CD14-positive monocyte (primary cell): ENCODE results near the gene DENND1A. TPM values are rescaled to one million over a fixed set of nuclear protein-coding genes. Genes with fewer than 3 reads are reported as not detected.

Source experiments
- DNase-seq, 3 donors: peaks; one replicate each; pipeline ENCODE4 v3.0.0-alpha.2; 2011 to 2022
- H2AFZ ChIP-seq: 2 replicates; pipeline ENCODE4 v1.6.0; 2012; ENCODE audit warnings: mild to moderate bottlenecking, low read depth, low read length, inconsistent platforms; ENCODE audit not compliant: insufficient read depth, poor library complexity, severe bottlenecking
- H3K27ac ChIP-seq, 2 donors: 1 replicate in 1 of 2; 2 replicates in 1 of 2; pipeline ENCODE4 v1.5.1; 2012 to 2013; ENCODE audit warnings: low read length in 2 of 2, control low read depth in 1 of 2, inconsistent platforms in 1 of 2, low read depth in 1 of 2, mild to moderate bottlenecking in 1 of 2
- H3K27me3 ChIP-seq, 2 donors: one replicate each; pipeline versions ENCODE4 v1.6.0 to v1.6.1; 2011 to 2013; ENCODE audit warnings: low read length in 2 of 2; ENCODE audit not compliant: control insufficient read depth in 2 of 2, insufficient read depth in 2 of 2
- H3K36me3 ChIP-seq, 2 donors: replicated peaks in 1 of 2; 1 replicate in 1 of 2; 2 replicates in 1 of 2; pipeline versions ENCODE4 v1.5.1 to v1.6.1; 2012 to 2013; ENCODE audit warnings: low read length in 2 of 2, control low read depth in 1 of 2, inconsistent platforms in 1 of 2, mild to moderate bottlenecking in 1 of 2; ENCODE audit not compliant: insufficient read depth in 2 of 2, control insufficient read depth in 1 of 2
- H3K4me1 ChIP-seq, 2 donors: 1 replicate in 1 of 2; 2 replicates in 1 of 2; pipeline versions ENCODE4 v1.5.1 to v1.6.1; 2012 to 2013; ENCODE audit warnings: low read length in 2 of 2, control low read depth in 1 of 2, inconsistent platforms in 1 of 2, mild to moderate bottlenecking in 1 of 2, moderate library complexity in 1 of 2; ENCODE audit not compliant: insufficient read depth in 2 of 2, control insufficient read depth in 1 of 2
- H3K4me2 ChIP-seq: replicated peaks from 2 replicates; pipeline ENCODE3; 2012; ENCODE audit warnings: low read length, moderate library complexity, mild to moderate bottlenecking; ENCODE audit not compliant: poor library complexity, severe bottlenecking; ENCODE audit errors: extremely low read depth
- H3K4me3 ChIP-seq, 3 experiments: fragments of 200-600 bp in 1 of 3; sonication (generic) in 1 of 3; replicated peaks in 1 of 3; 1 replicate in 2 of 3; 2 replicates in 1 of 3; pipeline ENCODE4 v1.5.1; 2011 to 2013; ENCODE audit warnings: low read length in 3 of 3, mild to moderate bottlenecking in 3 of 3, control low read depth in 2 of 3, low read depth in 2 of 3, inconsistent platforms in 1 of 3, moderate library complexity in 1 of 3
- H3K79me2 ChIP-seq: 2 replicates; pipeline ENCODE4 v1.6.0; 2012; ENCODE audit warnings: mild to moderate bottlenecking, control low read depth, inconsistent platforms, low read length, moderate library complexity; ENCODE audit not compliant: insufficient read depth
- H3K9ac ChIP-seq: 2 replicates; pipeline ENCODE4 v1.6.0; 2017; ENCODE audit warnings: low read length, mild to moderate bottlenecking; ENCODE audit not compliant: insufficient read depth, poor library complexity, severe bottlenecking
- H3K9me3 ChIP-seq, 2 donors: replicated peaks in 1 of 2; 1 replicate in 1 of 2; 2 replicates in 1 of 2; pipeline versions ENCODE4 v1.5.1 to v1.6.1; 2012 to 2013; ENCODE audit warnings: low read length in 2 of 2, control low read depth in 1 of 2; ENCODE audit not compliant: control insufficient read depth in 1 of 2, insufficient read depth in 1 of 2
- H4K20me1 ChIP-seq: 2 replicates; pipeline ENCODE4 v1.6.0; 2012; ENCODE audit warnings: mild to moderate bottlenecking, low read length, control low read depth, moderate library complexity; ENCODE audit not compliant: insufficient read depth
- H3K27ac Mint-ChIP-seq, 7 donors: one replicate each; pipeline ENCODE4 v1.8.0; 2020; ENCODE audit warnings: mild to moderate bottlenecking in 7 of 7, mixed read lengths in 7 of 7, moderate library complexity in 6 of 7, inconsistent platforms in 2 of 7
- H3K27me3 Mint-ChIP-seq, 3 donors: one replicate each; pipeline ENCODE4 v1.8.0; 2021 to 2022; ENCODE audit warnings: low read depth in 3 of 3, mild to moderate bottlenecking in 3 of 3, mixed read lengths in 3 of 3, moderate library complexity in 3 of 3, inconsistent platforms in 1 of 3
- H3K36me3 Mint-ChIP-seq, 2 donors: one replicate each; pipeline ENCODE4 v1.8.0; 2020; ENCODE audit warnings: mixed read lengths in 2 of 2, inconsistent platforms in 1 of 2, mild to moderate bottlenecking in 1 of 2
- H3K4me1 Mint-ChIP-seq: one replicate; pipeline ENCODE4 v1.8.0; 2020; ENCODE audit warnings: mild to moderate bottlenecking, mixed read lengths
- H3K4me3 Mint-ChIP-seq, 2 donors: one replicate each; pipeline ENCODE4 v1.8.0; 2020; ENCODE audit warnings: mild to moderate bottlenecking in 2 of 2, mixed read lengths in 2 of 2, moderate library complexity in 1 of 2
- H3K9me3 Mint-ChIP-seq, 7 donors: one replicate each; pipeline ENCODE4 v1.8.0; 2020 to 2022; ENCODE audit warnings: mixed read lengths in 7 of 7, mild to moderate bottlenecking in 6 of 7, moderate library complexity in 6 of 7, inconsistent platforms in 2 of 7
- CTCF ChIP-seq: fragments of 200-600 bp; IDR thresholded peaks from one replicate; pipeline ENCODE4 v1.8.0; 2022; ENCODE audit warnings: antibody characterized with exemption, mild to moderate bottlenecking
- WGBS: methylation state at CpG from one replicate; pipeline ENCODE4 v1.1.5; 2013; ENCODE audit warnings: missing lambda C conversion rate; ENCODE audit not compliant: insufficient coverage; 5-methylcytosine and 5-hydroxymethylcytosine counted together
- intact Hi-C, 2 donors: fragments of 100-400 bp; cut with micrococcal nuclease; formaldehyde crosslinking; loops; one replicate each; pipeline versions ENCODE4 v1.15.0 to v1.15.1; 2023
- polyA plus RNA-seq, 3 donors: library from polyadenylated mRNA; depleted of rRNA in 1 of 3; unstranded in 2 of 3; stranded (reverse) in 1 of 3; fragments of 300-500 nt in 2 of 3; fragments of >200 nt in 1 of 3; fragmentation: Illumina TruSeq in 2 of 3; gene quantifications; 1 replicate in 2 of 3; 2 replicates in 1 of 3; pipeline ENCODE4 v1.2.3, GENCODE V29; 2012 to 2021

The DENND1A gene
- polyA plus RNA-seq, 3 donors: 24.8 to 73.0 (median 29.4) TPM

- intact Hi-C loops: no loop called here
- H3K36me3 ChIP-seq: no peaks in the 10 kb centered on the region
- 82% methylated on average over 8 of the region's 9 CpGs for WGBS
Observed at GRCh38 chr9:123973590-123974223, 43.8 kb upstream of the DENND1A start.

GRCh38 chr9:123972618-123973017 is 42.7 kb upstream of the DENND1A start:
- Histone ChIP-seq H4K20me1 (no peaks in the 10 kb centered on the region), H3K4me2 (no peak overlapping the region), H3K9me3 (peaks cover 9 to 12% of the 10 kb centered on the region in 2 donors), H3K36me3 (no peaks in the 10 kb centered on the region), H3K4me1 (no peaks in the 10 kb centered on the region), H3K27ac (no peak overlapping the region), H3K27me3 (peaks cover 0 to 2% of the 10 kb centered on the region in 2 donors), H3K4me3 (no peak overlapping the region), H2AFZ (no peak overlapping the region), H3K9ac (no peak overlapping the region), H3K79me2 (no peaks in the 10 kb centered on the region)
- no peaks in the 10 kb centered on the region for H3K4me1 Mint-ChIP-seq
- peaks cover 4 to 8% (median 7%) of the 10 kb centered on the region in 3 donors for H3K27me3 Mint-ChIP-seq
- DNase-seq: no peak
- H3K36me3 Mint-ChIP-seq: no peaks in the 10 kb centered on the region
- intact Hi-C loops: no loop called here
- H3K4me3 Mint-ChIP-seq: no peak overlapping the region
- no peak overlapping the region for H3K27ac Mint-ChIP-seq
- peaks cover 0 to 3% (median 0%) of the 10 kb centered on the region in 7 donors for H3K9me3 Mint-ChIP-seq
- 97% methylated on average over 8 of the region's 8 CpGs for WGBS
- no peak for TF ChIP-seq CTCF

More at GRCh38 chr9:123973590-123974223, 43.8 kb upstream of the DENND1A start:
- H3K9me3 ChIP-seq: peaks cover 9 to 12% of the 10 kb centered on the region in 2 donors
- no peak overlapping the region for H3K27ac ChIP-seq
- H3K36me3 Mint-ChIP-seq: no peaks in the 10 kb centered on the region
- no peak for TF ChIP-seq CTCF
- no peak overlapping the region for H3K9ac ChIP-seq
- H3K4me1 ChIP-seq: no peaks in the 10 kb centered on the region
- peaks cover 0 to 2% of the 10 kb centered on the region in 2 donors for H3K27me3 ChIP-seq
- H3K4me3 Mint-ChIP-seq: no peak overlapping the region
- no peak overlapping the region for H3K4me3 ChIP-seq
- no peaks in the 10 kb centered on the region for H4K20me1 ChIP-seq
- no peak overlapping the region for H3K27ac Mint-ChIP-seq
- H3K27me3 Mint-ChIP-seq: peaks cover 3 to 7% (median 4%) of the 10 kb centered on the region in 3 donors
- peaks cover 0 to 3% (median 0%) of the 10 kb centered on the region in 7 donors for H3K9me3 Mint-ChIP-seq
- H3K4me2 ChIP-seq: no peak overlapping the region
- no peak for DNase-seq
- H3K79me2 ChIP-seq: no peaks in the 10 kb centered on the region
- no peaks in the 10 kb centered on the region for H3K4me1 Mint-ChIP-seq
- H2AFZ ChIP-seq: no peak overlapping the region
